HCT116 (cell line): ENCODE data around the gene PRDM8.

ENCODE experiments used
- EGR1 ChIP-seq: IDR thresholded peaks from 2 replicates; pipeline ENCODE4 v1.6.1; 2012; ENCODE audit warnings: low read depth
- FOSL1 ChIP-seq: IDR thresholded peaks from 2 replicates; pipeline ENCODE4 v1.6.1; 2012; ENCODE audit warnings: low read depth
- POLR2AphosphoS5 ChIP-seq: IDR thresholded peaks from 2 replicates; pipeline ENCODE4 v1.6.1; 2011; ENCODE audit warnings: mild to moderate bottlenecking, low read depth, low read length, moderate library complexity
- RAD21 ChIP-seq: IDR thresholded peaks from 2 replicates; pipeline ENCODE4 v1.6.1; 2012; ENCODE audit warnings: low read depth, mild to moderate bottlenecking
- SP1 ChIP-seq: IDR thresholded peaks from 2 replicates; pipeline ENCODE4 v1.6.1; 2012; ENCODE audit warnings: low read depth
- TCF7L2 ChIP-seq: IDR thresholded peaks from 2 replicates; pipeline ENCODE4 v1.7.0; 2011; ENCODE audit warnings: borderline replicate concordance, inconsistent platforms; ENCODE audit not compliant: insufficient read depth, insufficient read length; ENCODE audit errors: extremely low read depth
- YY1 ChIP-seq: IDR thresholded peaks from 2 replicates; pipeline ENCODE4 v1.6.1; 2011; ENCODE audit warnings: low read length, low read depth, moderate library complexity, mild to moderate bottlenecking; ENCODE audit not compliant: insufficient replicate concordance; ENCODE audit errors: extremely low read depth
- ZFX ChIP-seq: fragments of 450-650 bp; IDR thresholded peaks from 2 replicates; pipeline ENCODE4 v1.6.1; 2017
- TF ChIP-seq, protein P1 (sequence below), 3 experiments: fragments of 200-600 bp in 1 of 3; sonication (generic) in 1 of 3; IDR thresholded peaks in 2 of 3; conservative IDR thresholded peaks in 1 of 3; 2 replicates each; pipeline ENCODE4 v1.5.1; 2012 to 2017; ENCODE audit warnings: low read depth in 2 of 3, low read length in 2 of 3, antibody characterized with exemption in 1 of 3, borderline replicate concordance in 1 of 3, control low read depth in 1 of 3, mild to moderate bottlenecking in 1 of 3, mixed read lengths in 1 of 3, mixed run types in 1 of 3, moderate library complexity in 1 of 3; ENCODE audit not compliant: insufficient read depth in 1 of 3

DNA sequence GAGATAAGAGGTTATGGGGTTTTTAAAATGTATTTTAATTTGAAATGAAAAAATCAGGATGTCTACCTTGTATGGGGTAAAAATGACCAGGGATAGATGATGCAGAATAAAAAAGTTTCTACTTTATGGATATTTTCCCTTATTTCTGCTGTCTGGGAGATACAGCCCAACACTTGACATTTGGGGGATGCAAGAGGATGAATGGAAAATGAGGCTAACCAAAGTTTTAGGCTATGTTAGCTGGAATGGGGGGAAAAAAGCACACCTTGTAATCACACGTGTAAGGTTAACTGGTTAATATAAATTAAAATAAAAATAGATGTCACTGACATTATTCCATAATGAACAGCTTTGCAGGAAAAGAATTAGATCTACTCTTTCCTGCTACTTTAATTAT, 1.1 kb downstream of the PRDM8 start:
- no peak for TF ChIP-seq FOSL1
- TF ChIP-seq, protein P1, sequence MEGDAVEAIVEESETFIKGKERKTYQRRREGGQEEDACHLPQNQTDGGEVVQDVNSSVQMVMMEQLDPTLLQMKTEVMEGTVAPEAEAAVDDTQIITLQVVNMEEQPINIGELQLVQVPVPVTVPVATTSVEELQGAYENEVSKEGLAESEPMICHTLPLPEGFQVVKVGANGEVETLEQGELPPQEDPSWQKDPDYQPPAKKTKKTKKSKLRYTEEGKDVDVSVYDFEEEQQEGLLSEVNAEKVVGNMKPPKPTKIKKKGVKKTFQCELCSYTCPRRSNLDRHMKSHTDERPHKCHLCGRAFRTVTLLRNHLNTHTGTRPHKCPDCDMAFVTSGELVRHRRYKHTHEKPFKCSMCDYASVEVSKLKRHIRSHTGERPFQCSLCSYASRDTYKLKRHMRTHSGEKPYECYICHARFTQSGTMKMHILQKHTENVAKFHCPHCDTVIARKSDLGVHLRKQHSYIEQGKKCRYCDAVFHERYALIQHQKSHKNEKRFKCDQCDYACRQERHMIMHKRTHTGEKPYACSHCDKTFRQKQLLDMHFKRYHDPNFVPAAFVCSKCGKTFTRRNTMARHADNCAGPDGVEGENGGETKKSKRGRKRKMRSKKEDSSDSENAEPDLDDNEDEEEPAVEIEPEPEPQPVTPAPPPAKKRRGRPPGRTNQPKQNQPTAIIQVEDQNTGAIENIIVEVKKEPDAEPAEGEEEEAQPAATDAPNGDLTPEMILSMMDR (IDR thresholded peaks at IDR 0.05 in 2 of 3, conservative IDR thresholded peaks at IDR 0.05 in 1 of 3; ENCODE audit: borderline replicate concordance in 1 of 3, insufficient read depth in 1 of 3, low read depth in 2 of 3, low read length in 2 of 3), result no peak
- no peak for TF ChIP-seq YY1
- no peak for TF ChIP-seq TCF7L2
- TF ChIP-seq EGR1, result no peak
- no peak for TF ChIP-seq ZFX
- TF ChIP-seq SP1, result no peak
- TF ChIP-seq POLR2AphosphoS5, result no peak
- no peak for TF ChIP-seq RAD21
